Osteocyte (in vitro differentiated cells): ENCODE results near the gene POLR3K. TPM values are rescaled to one million over a fixed set of nuclear protein-coding genes. Genes with fewer than 3 reads are reported as not detected.
A peak's percentile ranks its signal among the peaks of the same experiment; 100 is the strongest.

ENCODE experiments used
- DNase-seq: peaks from one replicate; pipeline ENCODE4 v3.0.0; 2021; ENCODE audit warnings: mixed read lengths; ENCODE audit not compliant: unreplicated experiment; ENCODE audit errors: extremely low spot score
- H3K27ac Mint-ChIP-seq: one replicate; pipeline ENCODE4 v1.8.0; 2021; ENCODE audit warnings: mild to moderate bottlenecking, mixed read lengths; ENCODE audit not compliant: unreplicated experiment
- H3K27me3 Mint-ChIP-seq: one replicate; pipeline ENCODE4 v1.8.0; 2021; ENCODE audit warnings: mixed read lengths; ENCODE audit not compliant: unreplicated experiment
- H3K36me3 Mint-ChIP-seq: one replicate; pipeline ENCODE4 v1.8.0; 2021; ENCODE audit warnings: mixed read lengths; ENCODE audit not compliant: unreplicated experiment
- H3K4me1 Mint-ChIP-seq: one replicate; pipeline ENCODE4 v1.8.0; 2021; ENCODE audit warnings: mixed read lengths; ENCODE audit not compliant: unreplicated experiment
- H3K4me3 Mint-ChIP-seq: one replicate; pipeline ENCODE4 v1.8.0; 2021; ENCODE audit warnings: mild to moderate bottlenecking, moderate library complexity, mixed read lengths; ENCODE audit not compliant: unreplicated experiment
- H3K9me3 Mint-ChIP-seq: one replicate; pipeline ENCODE4 v1.8.0; 2021; ENCODE audit warnings: mixed read lengths; ENCODE audit not compliant: unreplicated experiment
- CTCF ChIP-seq: fragments of 200-600 bp; sonication (generic); IDR thresholded peaks from 2 replicates; pipeline ENCODE4 v1.5.0; 2021; ENCODE audit warnings: antibody characterized with exemption, mild to moderate bottlenecking, moderate library complexity
- total RNA-seq: library from RNA; stranded (reverse); gene quantifications from 2 replicates; pipeline ENCODE4 v1.2.1, GENCODE V29; 2021

The POLR3K gene
- total RNA-seq, 1 donor from 2014 or later: 10.3 TPM

DNA sequence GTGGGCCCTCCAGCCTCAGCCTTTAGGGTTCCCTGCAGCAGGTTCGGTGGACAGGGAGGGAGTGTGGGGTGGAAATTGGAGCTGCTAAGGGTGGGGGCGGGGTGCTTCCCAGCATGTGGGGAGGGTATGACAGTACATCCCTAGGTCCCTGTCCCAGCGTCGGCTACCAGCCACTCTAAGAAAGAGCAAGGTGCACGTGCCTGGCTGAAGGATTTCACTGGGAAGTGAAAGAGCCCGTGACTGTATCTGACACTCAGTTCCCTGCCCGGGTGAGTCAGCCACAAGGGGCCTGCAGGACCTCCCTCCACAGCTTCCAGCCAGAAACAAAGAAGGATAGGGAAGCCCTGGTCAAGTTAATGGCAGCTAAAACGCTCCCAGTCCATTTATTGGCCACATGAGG, 4.3 kb upstream of the POLR3K start:
- Mint-ChIP-seq H3K27me3 (no peaks in the 10 kb centered on the region), H3K9me3 (no peaks in the 10 kb centered on the region), H3K4me3 (no peak overlapping the region), H3K4me1 (peaks cover 11% of the 10 kb centered on the region), H3K36me3 (peaks cover 24% of the 10 kb centered on the region), H3K27ac (no peak overlapping the region)
- no peak for TF ChIP-seq CTCF
- no peak for DNase-seq

DNA sequence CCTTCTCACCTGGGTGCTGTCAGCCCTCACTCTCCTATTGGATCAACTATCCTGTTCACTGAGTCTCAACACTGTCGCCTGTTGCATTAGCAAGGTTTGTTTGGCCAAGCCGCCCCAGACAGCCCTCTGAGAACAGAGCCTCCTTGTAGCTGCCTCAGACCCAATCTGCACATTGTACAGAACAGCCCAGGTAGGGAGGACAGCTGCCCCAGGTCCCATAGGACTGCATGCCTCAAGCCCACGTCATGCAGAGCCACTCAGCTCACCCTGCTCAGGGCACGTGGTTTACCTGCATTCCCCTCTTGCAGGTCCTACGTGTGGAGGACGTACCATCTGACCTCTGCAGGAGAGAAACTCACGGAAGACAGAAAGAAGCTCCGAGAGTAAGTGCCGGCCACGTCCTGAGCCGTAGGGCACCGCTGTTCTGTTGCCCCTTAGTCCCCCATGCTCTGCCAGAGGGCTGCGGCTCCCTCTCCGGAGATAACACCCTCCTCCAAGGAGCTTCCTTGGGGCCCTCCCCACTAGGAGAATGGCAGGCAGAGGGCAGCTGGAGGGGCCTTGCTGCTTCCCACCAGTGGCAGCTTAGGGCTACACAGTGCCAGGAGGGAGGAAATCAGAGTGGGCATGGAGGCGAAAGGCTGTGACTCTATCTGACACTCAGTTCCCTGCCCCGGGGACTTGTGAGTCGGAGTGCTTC, 3.0 kb upstream of the POLR3K start:
- Mint-ChIP-seq H3K27me3 (no peaks in the 10 kb centered on the region), H3K4me3 (no peak overlapping the region), H3K27ac (no peak overlapping the region), H3K4me1 (peaks cover 13% of the 10 kb centered on the region), H3K36me3 (peaks cover 24% of the 10 kb centered on the region), H3K9me3 (no peaks in the 10 kb centered on the region)
- DNase-seq: no peak
- TF ChIP-seq CTCF: no peak

GRCh38 chr16:55571-56136, 2.2 kb upstream of the POLR3K start:
- Mint-ChIP-seq H3K4me3 (no peak overlapping the region), H3K27me3 (no peaks in the 10 kb centered on the region), H3K9me3 (no peaks in the 10 kb centered on the region), H3K36me3 (peaks cover 22% of the 10 kb centered on the region), H3K4me1 (peaks cover 18% of the 10 kb centered on the region), H3K27ac (no peak overlapping the region)
- TF ChIP-seq CTCF: no peak
- DNase-seq: no peak

- H3K4me3 Mint-ChIP-seq: peak overlapping the region; percentile 97
- H3K9me3 Mint-ChIP-seq: no peaks in the 10 kb centered on the region
- no peak for TF ChIP-seq CTCF
- no peaks in the 10 kb centered on the region for H3K27me3 Mint-ChIP-seq
- H3K27ac Mint-ChIP-seq: peak overlapping the region; percentile 14
- H3K36me3 Mint-ChIP-seq: peaks cover 17% of the 10 kb centered on the region
- DNase-seq: no peak
- H3K4me1 Mint-ChIP-seq: peaks cover 18% of the 10 kb centered on the region
Observed at GRCh38 chr16:54237-54581, 801 bp upstream of the POLR3K start.

DNA sequence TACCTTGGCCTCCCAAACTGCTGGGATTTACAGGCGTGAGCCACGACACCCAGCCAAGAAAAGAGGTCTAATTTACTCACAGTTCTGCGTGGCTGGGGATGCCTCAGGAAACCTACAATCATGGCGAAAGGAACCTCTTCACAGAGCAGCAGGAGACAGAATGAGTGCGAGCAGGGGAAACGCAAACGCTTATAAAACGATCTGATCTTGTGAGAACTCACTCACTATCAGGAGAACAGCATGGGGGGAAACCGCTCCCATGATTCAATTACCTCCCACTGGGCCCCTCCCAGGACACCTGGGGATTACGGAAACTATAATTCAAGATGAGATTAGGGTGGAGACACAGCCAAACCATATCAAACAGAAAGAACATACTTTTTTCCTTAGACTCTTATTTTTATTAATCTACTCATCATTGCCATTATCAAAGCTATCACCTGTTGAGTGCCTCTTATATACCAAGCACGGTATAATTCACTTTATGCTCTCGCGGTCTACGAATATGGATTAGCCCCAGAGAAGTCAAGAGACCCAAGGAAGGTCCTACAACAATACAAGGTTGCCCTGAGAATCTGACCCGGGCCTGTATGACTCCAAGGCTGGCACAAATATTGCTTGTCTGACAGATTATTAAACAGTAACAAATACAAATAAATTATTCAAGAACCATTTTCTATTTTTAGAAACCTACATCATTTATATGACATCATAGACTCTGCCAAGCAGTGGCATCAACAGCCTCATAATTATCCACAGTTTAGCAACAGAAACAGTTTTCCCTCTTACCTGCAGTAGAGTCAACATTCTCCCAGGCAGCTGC, 2.4 kb downstream of the POLR3K start:
- Mint-ChIP-seq H3K9me3 (no peaks in the 10 kb centered on the region), H3K36me3 (peaks cover 11% of the 10 kb centered on the region), H3K4me3 (peak overlapping the region; percentile 47), H3K4me1 (peaks cover 18% of the 10 kb centered on the region), H3K27me3 (no peaks in the 10 kb centered on the region), H3K27ac (no peak overlapping the region)
- no peak for TF ChIP-seq CTCF
- no peak for DNase-seq
